T-helper 1 cell (primary cell): ENCODE data around the gene ENPEP.

ENCODE experiments used
- DNase-seq, 5 donors: peaks; one replicate each; pipeline ENCODE4 v3.0.0-alpha.2; 2012 to 2020

Gene ENPEP

GRCh38 chr4:110610940-110611831 is 135.2 kb downstream of the ENPEP start:
- DNase-seq: no peak

- no peak for DNase-seq
Observed at GRCh38 chr4:110611968-110612447, 136.1 kb downstream of the ENPEP start.

GRCh38 chr4:110612631-110613269 is 136.8 kb downstream of the ENPEP start:
- DNase-seq: no peak

- no peak for DNase-seq
Observed at GRCh38 chr4:110613745-110614144, 137.8 kb downstream of the ENPEP start.

- DNase-seq: no peak
Observed at GRCh38 chr4:110614173-110614963, 138.4 kb downstream of the ENPEP start.
